SJCRH30 (cell line): ENCODE results near the gene SSTR1. TPM values are rescaled to one million over a fixed set of nuclear protein-coding genes. Genes with fewer than 3 reads are reported as not detected.
A peak's percentile ranks its signal among the peaks of the same experiment; 100 is the strongest.

Experiments used
- DNase-seq, 2 experiments: peaks; one replicate each; pipeline ENCODE4 v3.0.0-alpha.2; 2015 to 2020
- H3K27ac ChIP-seq: fragments of 250-450 bp; sonication (Bioruptor Pico); 2 replicates; pipeline ENCODE4 v1.5.1; 2020; ENCODE audit warnings: mild to moderate bottlenecking, moderate library complexity
- H3K27me3 ChIP-seq: fragments of 250-450 bp; sonication (Bioruptor Pico); 2 replicates; pipeline ENCODE4 v1.5.1; 2020; ENCODE audit warnings: mild to moderate bottlenecking, moderate library complexity
- H3K36me3 ChIP-seq: fragments of 250-450 bp; sonication (Bioruptor Pico); 2 replicates; pipeline ENCODE4 v1.5.1; 2020; ENCODE audit warnings: mild to moderate bottlenecking, moderate library complexity
- H3K4me1 ChIP-seq: fragments of 250-450 bp; sonication (Bioruptor Pico); 2 replicates; pipeline ENCODE4 v1.5.1; 2020; ENCODE audit warnings: mild to moderate bottlenecking, moderate library complexity
- H3K4me3 ChIP-seq: fragments of 250-450 bp; sonication (Bioruptor Pico); 2 replicates; pipeline ENCODE4 v1.5.1; 2020; ENCODE audit warnings: mild to moderate bottlenecking, moderate library complexity
- H3K9me3 ChIP-seq: fragments of 250-450 bp; sonication (Bioruptor Pico); replicated peaks from 2 replicates; pipeline ENCODE4 v1.5.1; 2020; ENCODE audit warnings: mild to moderate bottlenecking, moderate library complexity
- total RNA-seq: library from RNA; depleted of rRNA; stranded (reverse); fragments of >200 nt; shearing (Covaris generic); gene quantifications from 2 replicates; pipeline ENCODE4 v1.2.3, GENCODE V29; 2014

The SSTR1 gene
- total RNA-seq, 1 experiment from 2014 or later = not detected

DNA sequence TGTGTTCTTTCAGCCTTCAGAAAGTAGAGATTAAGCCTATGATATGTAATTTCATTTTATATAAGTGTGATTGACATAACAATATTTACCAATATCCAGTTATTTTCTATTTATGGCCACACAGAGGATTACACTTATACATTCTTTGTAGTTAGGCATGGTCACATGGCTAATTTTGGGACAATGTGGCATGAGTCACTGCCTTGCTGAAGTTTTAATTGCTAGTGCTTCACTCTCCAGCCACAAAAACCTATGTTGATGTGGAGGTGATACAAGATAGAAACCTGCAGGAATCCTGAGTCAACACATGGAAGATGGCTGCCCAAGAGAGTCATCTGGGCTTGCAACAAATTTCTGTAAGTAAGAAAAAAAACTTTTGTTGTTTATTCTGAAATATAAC lies 31.2 kb downstream of the SSTR1 start:
- peak; percentile 24 to 25 for DNase-seq
- Histone ChIP-seq H3K36me3 (no peaks in the 10 kb centered on the region), H3K27me3 (no peaks in the 10 kb centered on the region), H3K4me3 (no peak overlapping the region), H3K9me3 (no peaks in the 10 kb centered on the region), H3K4me1 (peaks cover 19% of the 10 kb centered on the region), H3K27ac (peak overlapping the region; percentile 58)

DNA sequence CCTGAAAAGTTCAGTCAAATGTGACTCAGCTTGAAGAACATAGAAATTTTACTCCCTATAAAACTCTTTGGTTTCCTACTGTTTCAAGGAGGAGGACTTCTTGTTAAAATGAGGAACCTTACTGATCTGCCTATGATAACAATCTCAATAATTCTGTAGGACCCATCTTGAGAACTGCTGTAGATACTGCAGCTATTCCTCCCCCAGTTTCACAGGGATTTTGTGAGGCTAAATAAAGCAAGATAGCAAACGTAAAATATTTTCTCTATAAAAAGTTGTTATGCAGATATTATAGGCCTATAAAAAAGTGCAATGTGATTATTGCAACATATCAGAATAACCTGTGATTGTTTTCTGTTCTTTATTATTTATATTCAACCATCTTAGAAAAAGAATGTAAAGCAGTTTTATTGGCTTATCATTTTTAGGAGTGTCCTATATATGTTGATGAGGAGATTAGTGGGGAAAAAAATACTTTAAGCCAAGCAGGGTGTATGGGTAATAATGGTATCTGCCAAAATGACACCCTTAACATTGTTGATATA lies 36.1 kb downstream of the SSTR1 start:
- Histone ChIP-seq H3K27me3 (no peaks in the 10 kb centered on the region), H3K36me3 (no peaks in the 10 kb centered on the region), H3K4me3 (no peak overlapping the region), H3K4me1 (peaks cover 7% of the 10 kb centered on the region), H3K9me3 (no peaks in the 10 kb centered on the region), H3K27ac (no peak overlapping the region)
- DNase-seq = no peak

DNA sequence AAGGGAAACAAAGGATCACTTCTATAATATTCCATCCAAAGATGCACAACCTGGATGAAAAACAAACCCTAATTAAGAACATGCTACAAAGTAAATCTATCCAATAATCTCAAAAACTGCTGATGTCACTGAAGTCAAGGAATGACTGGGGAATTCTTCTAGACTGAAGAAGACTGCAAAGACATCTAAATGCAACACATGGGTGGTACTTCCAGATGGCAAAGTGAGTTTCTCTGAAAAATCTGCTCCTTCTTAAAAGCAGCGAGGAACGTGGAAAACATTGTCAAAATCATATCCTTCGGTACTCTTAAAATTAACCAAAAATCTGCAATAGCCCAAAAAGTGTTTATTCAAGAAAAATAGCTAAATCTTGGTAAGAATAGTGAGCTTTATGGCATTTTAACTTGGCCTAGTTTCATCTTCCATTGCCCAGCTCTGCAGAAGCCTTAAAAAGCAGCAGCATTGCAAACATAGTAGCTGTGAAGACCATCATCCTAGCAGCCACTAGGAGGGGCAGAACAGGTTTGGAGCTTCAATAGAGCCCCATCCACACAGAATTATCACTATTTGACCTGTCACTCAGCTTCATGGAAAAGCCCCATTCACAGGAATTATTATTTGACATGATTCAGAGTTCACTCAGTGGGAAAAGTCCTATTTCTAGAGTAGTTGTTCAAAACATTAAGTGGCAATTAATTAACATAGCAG lies 40.8 kb downstream of the SSTR1 start:
- no peaks in the 10 kb centered on the region for H3K27me3 ChIP-seq
- H3K4me3 ChIP-seq = no peak overlapping the region
- H3K27ac ChIP-seq = no peak overlapping the region
- no peaks in the 10 kb centered on the region for H3K9me3 ChIP-seq
- no peaks in the 10 kb centered on the region for H3K4me1 ChIP-seq
- no peak for DNase-seq
- H3K36me3 ChIP-seq = 0 out of 2 replicates have a peak, but pooled peaks cover 4% of the 10 kb centered on the region

DNA sequence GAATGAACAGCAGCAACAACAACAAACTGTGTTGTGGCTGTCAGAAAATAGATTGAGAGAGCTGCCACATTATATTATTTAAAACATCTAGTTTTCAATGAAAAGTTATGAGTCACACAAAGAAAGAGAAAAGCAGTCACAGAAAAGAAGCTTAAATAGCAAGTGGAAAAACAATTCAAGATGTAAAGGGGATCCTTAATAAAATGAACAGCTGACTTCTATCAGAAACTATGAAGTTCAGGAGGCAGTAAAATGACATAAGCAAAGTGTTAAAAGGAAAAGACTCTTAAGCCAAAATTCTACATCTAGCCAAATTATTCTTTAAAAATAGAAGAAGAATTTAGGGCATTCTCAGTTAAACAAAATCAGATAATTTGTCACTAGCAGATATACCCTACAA lies 42.6 kb downstream of the SSTR1 start:
- no peak overlapping the region for H3K4me3 ChIP-seq
- DNase-seq = no peak
- no peak overlapping the region for H3K27ac ChIP-seq
- H3K9me3 ChIP-seq = no peaks in the 10 kb centered on the region
- H3K36me3 ChIP-seq = 0 out of 2 replicates have a peak, but pooled peaks cover 4% of the 10 kb centered on the region
- no peaks in the 10 kb centered on the region for H3K4me1 ChIP-seq
- H3K27me3 ChIP-seq = no peaks in the 10 kb centered on the region

DNA sequence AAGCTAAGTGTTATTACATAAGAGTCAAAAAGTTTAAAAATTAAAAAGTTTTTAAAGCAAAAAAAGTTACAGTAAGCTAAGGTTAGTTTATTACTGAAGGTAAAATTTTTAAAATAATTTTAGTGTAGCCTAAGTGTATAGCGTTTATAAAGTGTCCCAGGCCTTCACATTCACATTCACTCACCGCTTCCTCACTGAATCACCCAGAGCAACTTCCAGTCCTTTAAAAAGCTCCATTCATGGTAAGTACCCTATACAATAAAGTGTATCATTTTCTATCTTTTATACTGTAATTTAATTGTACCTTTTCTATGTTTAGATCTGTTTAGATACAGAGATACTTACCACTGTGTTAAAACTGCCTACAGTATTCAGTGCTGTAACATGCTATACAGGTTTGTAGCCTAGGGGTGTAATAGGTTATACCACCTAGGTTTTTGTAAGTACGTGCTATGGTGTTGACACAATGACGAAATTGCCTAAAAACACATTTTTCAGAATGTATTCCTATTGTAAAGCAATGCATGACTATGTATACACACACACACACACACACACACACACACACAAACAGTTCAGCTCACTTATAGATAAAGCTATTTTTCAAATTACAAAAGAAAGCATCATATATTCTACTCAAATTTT lies 44.5 kb downstream of the SSTR1 start:
- H3K27me3 ChIP-seq = no peaks in the 10 kb centered on the region
- DNase-seq = no peak
- H3K36me3 ChIP-seq = 0 out of 2 replicates have a peak, but pooled peaks cover 4% of the 10 kb centered on the region
- no peaks in the 10 kb centered on the region for H3K9me3 ChIP-seq
- H3K4me3 ChIP-seq = peak overlapping the region; percentile 67
- H3K27ac ChIP-seq = no peak overlapping the region
- peaks cover 1% of the 10 kb centered on the region for H3K4me1 ChIP-seq

DNA sequence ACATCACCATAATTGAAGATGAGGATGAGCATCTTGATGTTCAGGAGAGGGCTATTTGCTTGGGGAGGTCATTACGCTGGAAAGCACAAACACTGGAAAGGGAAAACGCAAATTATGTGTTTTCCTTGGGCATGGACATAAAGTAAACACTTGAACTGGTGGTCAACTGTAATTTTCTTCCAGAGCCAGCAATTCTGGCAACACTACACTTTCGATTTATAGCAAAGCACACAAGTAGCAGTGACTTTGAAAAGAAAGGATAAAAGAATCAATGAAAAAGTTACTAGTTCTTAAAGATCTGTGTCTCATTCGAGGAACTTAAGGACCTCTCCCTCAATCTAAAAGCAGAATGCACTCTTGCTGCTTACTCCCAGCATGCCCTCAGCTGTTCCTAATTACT lies 46.0 kb downstream of the SSTR1 start:
- H3K27me3 ChIP-seq = no peaks in the 10 kb centered on the region
- 0 out of 2 replicates have a peak, but pooled peaks cover 2% of the 10 kb centered on the region for H3K9me3 ChIP-seq
- peak overlapping the region; percentile 67 for H3K4me3 ChIP-seq
- DNase-seq = peak in 1 of 2 experiments; percentile 21
- 0 out of 2 replicates have a peak, but pooled peaks cover 4% of the 10 kb centered on the region for H3K36me3 ChIP-seq
- H3K4me1 ChIP-seq = peaks cover 16% of the 10 kb centered on the region
- peak overlapping the region; percentile 78; the same call in 1 of the 2 replicates for H3K27ac ChIP-seq

DNA sequence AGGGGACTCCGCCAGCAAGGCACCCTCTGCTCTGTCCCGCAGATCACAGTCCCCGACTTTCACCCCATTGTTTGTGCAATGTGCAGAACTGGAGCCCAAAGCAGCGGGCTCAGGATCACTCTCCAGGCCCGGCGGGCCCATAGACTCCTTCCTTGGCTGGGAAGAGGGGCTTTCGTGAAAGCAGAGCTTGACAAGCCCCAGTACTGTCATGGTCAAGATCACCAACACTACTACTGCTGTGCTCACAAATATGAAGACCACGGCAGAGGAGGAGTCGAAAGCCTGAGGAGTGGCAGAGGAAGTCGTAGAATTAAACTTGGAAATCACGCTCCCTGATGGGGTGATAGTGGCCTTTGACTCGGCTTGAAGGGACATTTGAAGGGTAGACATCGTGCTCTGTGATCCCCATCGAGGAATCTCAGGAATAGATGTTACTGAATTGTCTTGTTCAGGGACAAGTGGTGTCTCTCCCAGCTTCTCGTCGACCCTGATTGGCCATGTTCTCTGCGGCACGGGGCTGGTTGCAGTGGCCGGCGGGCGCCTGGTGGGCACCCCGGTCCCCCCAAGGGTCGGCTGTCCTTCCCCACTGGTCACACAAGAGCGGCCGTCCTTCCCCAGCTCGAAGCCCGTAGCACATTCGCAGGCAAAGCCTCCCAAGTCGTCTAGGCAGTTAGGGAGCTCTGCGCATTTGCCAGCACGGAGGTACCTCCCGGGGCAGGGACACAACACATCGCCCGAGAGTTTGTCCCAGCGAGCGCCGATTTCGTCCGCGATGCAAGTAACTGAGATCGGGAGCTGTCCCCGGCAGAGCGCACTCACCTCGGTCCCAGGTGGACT lies 47.1 kb downstream of the SSTR1 start:
- H3K27me3 ChIP-seq = no peaks in the 10 kb centered on the region
- H3K4me3 ChIP-seq = peak overlapping the region; percentile 67
- 0 out of 2 replicates have a peak, but pooled peaks cover 4% of the 10 kb centered on the region for H3K36me3 ChIP-seq
- peak; percentile 34 to 54 for DNase-seq
- H3K4me1 ChIP-seq = peaks cover 16% of the 10 kb centered on the region
- 0 out of 2 replicates have a peak, but pooled peaks cover 3% of the 10 kb centered on the region for H3K9me3 ChIP-seq
- H3K27ac ChIP-seq = peak overlapping the region; percentile 78

DNA sequence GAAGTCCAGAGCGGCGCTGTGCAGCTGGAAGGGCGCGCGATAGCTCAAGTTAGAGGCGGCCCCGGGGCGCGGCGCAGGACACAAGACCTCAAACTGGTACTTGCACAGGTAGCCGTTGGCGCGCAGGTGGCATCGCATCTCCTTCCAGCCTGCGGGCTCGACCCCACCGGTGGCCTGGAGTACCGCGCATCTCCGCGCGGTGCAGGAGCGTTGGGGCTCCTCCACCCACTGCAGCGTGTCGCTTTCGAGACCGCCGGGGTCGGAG lies 47.6 kb downstream of the SSTR1 start:
- H3K4me3 ChIP-seq = peak overlapping the region; percentile 67
- 0 out of 2 replicates have a peak, but pooled peaks cover 4% of the 10 kb centered on the region for H3K36me3 ChIP-seq
- H3K27ac ChIP-seq = peak overlapping the region; percentile 78
- H3K9me3 ChIP-seq = 0 out of 2 replicates have a peak, but pooled peaks cover 3% of the 10 kb centered on the region
- DNase-seq = no peak
- peaks cover 16% of the 10 kb centered on the region for H3K4me1 ChIP-seq
- H3K27me3 ChIP-seq = no peaks in the 10 kb centered on the region

DNA sequence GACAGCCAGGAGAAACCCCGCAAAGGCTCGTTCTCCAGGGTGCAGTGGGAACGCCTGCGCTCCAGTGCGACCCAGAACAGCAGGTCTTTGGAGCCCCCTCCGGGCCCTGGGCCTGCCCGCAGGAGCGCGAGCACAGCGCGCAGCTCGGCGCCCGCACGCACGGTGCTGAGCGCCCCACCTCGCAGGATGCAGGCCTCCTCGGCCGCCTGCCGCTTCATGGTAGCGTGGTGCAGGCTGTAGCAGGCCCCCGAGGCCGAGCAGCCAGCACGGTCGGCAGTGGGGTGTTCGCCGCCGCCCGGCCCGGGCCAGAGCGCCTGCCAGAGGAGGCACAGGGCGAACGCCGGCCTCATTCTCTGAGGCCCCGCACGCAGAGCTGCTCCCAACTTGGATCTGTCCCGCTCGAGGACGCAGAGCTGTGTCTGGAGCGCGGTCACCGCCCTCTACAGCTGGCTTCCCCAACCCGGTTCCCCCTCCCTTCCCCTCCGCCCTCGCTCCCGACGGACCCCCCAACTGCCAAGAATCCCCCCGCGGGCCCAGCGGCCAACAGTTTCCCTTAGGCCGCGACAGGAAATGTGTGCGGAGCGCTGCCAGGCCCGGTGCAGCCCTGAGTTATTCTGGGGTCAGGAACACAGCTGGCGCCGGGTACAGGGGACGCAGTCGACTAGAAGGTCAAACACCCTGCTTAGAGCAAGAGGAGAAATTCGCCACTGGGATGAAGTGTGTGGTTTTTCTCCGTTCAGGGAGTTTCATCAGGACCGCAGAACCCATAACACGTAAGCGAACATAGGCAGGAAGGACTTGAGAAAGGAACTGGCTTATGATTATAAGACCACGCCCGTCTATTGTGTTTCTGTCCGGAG lies 48.2 kb downstream of the SSTR1 start, which contains the start of gene CLEC14A:
Gene CLEC14A, minus strand, starts transcription at position 421 of the 860 bp plus-strand sequence. Its CDS starts 71 bp downstream, at position 350.
- Histone ChIP-seq H3K4me1 (peaks cover 16% of the 10 kb centered on the region), H3K27me3 (no peaks in the 10 kb centered on the region), H3K4me3 (peak within 1 kb of the TSS; percentile 67), H3K36me3 (0 out of 2 replicates have a peak, but pooled peaks cover 4% of the 10 kb centered on the region), H3K9me3 (0 out of 2 replicates have a peak, but pooled peaks cover 5% of the 10 kb centered on the region), H3K27ac (peak within 1 kb of the TSS; percentile 78)
- DNase-seq = peak; percentile 77 to 81

DNA sequence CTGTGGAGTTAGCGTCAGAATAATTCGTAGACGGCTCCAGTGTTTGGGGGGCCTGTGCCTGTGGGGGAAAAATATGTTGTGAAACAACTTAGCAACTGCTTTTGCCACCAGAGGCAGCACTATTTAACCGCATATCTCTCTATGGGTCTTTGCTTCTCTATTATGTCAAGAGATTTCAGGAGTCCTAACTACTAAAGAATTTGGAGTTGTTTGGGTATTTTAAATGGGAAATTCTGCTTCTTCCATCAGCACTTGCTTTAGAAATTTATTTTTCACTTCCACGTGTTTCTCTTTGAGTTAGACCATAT lies 48.8 kb downstream of the SSTR1 start:
- no peak for DNase-seq
- Histone ChIP-seq H3K4me3 (peak overlapping the region; percentile 67), H3K27ac (peak overlapping the region; percentile 78), H3K4me1 (peaks cover 16% of the 10 kb centered on the region), H3K27me3 (no peaks in the 10 kb centered on the region), H3K36me3 (no peaks in the 10 kb centered on the region), H3K9me3 (0 out of 2 replicates have a peak, but pooled peaks cover 7% of the 10 kb centered on the region)

DNA sequence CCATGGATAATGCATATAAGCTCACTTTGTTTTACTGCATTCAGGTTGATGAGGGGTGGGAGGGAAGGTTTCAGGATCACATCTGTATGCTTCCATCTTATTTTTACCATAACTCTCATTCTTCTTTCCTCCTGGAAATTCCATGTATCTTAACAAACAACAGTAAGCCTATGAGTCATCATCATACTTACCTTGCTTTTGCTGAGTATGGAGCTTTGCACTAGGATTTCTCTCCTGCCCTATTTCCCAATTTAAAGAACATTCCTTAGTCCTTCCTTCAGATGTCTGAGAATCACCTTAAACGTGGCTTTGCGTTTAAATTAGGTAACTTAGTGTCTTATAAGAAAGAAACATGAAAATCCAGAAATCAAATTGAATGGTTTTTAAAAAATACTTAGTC lies 49.8 kb downstream of the SSTR1 start:
- peak in 1 of 2 experiments; percentile 38 for DNase-seq
- H3K27me3 ChIP-seq = no peaks in the 10 kb centered on the region

DNA sequence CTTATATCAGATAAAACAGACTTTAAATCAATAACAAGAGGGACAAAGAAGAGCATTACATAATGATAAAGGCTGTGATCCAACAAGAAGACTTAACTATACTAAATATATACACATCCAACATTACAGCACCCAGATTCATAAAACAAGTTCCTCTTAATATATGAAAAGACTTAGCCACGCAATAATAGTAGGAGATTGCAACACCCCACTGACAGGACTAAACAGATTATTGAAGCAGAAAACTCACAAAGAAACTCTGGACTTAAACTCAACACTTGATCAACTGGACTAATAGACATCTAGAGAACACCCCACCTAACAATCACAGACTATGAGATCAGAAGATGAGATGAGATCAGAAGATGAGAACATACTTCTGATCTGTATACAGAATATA lies 53.9 kb downstream of the SSTR1 start:
- H3K4me1 ChIP-seq = peaks cover 16% of the 10 kb centered on the region
- no peaks in the 10 kb centered on the region for H3K27me3 ChIP-seq
- H3K27ac ChIP-seq = no peak overlapping the region
- H3K4me3 ChIP-seq = no peak overlapping the region
- no peaks in the 10 kb centered on the region for H3K36me3 ChIP-seq
- H3K9me3 ChIP-seq = peaks cover 10% of the 10 kb centered on the region; the same call in 1 of the 2 replicates
- no peak for DNase-seq

More for the DNA sequence above, 49.8 kb downstream of the SSTR1 start:
- H3K9me3 ChIP-seq = peaks cover 8% of the 10 kb centered on the region; the same call in 1 of the 2 replicates
- peak overlapping the region; percentile 67 for H3K4me3 ChIP-seq
- no peaks in the 10 kb centered on the region for H3K36me3 ChIP-seq
- peaks cover 16% of the 10 kb centered on the region for H3K4me1 ChIP-seq
- H3K27ac ChIP-seq = peak overlapping the region; percentile 78
